HG03175 (cell line): ENCODE measurements around the gene MARF1.
"Not testable (repeated sequence)": the region's sequence is repeated elsewhere in the genome, so short reads cannot be mapped to it uniquely, and the experiment has no call there.

Source experiments
- ATAC-seq: cut with Tn5 transposase; IDR thresholded peaks from one replicate; pipeline ENCODE4 v1.9.1; 2021; ENCODE audit warnings: mild to moderate bottlenecking, moderate library complexity; ENCODE audit not compliant: unreplicated experiment

The MARF1 gene

DNA sequence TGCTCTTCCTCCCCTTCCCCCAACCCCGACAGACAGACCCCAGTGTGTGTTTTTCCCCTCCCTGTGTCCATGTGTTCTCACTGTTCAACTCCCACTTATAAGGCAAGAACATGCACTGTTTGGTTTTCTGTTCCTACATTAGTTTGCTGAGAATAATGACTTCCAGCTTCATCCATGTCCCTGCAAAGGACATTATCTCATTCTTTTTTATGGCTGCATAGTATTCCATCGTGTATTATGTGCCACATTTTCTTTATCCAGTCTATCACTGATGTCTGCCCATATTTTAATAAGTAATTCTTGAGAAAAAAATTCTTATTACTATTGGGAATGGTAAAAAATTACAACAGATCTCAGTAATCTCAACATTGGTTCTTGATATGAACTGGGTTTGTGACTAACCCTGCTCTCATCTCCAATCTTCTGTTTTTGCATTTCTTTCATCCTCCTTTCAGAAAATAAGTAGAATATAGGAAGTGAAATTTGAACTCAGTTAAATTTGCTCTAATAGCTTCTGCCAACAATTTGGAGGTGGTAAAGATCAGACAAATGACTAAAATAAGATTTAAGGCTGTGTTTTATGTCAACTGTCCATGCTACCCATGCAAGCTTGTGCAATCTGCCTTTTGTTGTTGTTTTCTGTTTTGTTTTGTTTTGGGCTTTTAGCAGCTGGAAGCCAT is 11.1 kb downstream of the MARF1 start:
- ATAC-seq, result no peak

DNA sequence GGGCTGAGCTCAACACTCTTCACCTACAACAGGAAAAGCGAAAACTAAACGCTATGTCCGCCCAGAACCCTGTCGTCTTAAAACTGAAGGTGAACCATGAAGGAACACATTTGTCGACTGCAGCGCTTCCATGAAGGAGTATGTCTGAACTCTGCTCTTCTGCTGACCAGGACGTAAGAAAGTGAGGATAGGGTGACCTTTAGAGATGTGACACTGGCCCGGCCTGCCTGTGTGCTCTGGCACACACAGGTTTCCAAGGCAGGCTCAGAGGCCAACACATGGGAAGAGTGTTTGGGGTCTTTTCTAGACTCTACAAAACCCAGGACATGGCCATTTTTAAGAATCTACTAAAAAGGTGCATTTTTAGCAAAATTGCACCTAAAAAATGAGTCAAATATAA is 21.1 kb downstream of the MARF1 start:
- no peak for ATAC-seq

DNA sequence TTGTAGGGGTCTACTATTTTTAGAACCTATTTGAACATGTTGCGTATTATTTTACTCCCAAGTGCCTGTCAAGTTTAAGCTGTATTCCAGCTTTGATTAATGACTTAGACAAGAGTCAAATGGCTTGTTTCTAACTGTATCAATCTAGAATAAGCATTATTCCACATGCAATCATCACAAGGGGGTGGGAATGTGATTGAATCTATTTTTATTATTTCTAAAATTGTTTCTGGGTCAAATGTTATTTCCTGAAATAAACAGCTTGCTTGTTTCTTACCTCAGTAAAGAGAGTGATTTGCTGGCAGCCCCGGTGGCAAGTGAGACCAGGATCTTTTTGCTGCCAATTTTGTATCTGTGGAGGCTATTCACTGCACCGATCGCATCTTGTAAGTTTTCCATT is 21.5 kb downstream of the MARF1 start:
- ATAC-seq, result no peak

DNA sequence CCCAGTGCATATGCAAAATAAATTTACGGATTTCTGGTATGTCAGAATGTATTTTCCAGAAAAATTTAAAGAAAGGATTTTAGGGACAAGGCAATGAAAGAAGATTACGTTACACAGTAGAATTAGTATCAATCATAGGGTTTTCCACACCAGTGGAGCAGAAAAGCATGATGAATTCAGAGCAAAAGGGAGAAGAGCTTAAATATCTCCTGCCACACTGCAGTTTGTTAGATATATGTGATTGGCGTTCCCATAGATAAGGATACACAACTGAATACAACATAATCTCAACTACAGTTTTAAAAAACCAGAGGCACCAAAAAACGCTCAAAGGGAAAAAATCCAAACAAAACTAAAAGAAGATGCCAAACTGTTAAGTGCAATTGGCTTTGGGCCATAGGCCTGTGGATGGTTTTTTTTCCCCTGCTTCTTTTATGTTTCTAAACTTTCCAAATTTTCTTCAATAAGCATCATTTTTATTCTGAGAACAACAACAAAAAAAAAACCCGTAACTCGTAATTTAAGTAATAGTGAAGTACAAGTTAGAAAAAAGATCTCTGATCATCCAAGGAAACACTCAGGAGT is 22.3 kb downstream of the MARF1 start:
- ATAC-seq, result no peak

DNA sequence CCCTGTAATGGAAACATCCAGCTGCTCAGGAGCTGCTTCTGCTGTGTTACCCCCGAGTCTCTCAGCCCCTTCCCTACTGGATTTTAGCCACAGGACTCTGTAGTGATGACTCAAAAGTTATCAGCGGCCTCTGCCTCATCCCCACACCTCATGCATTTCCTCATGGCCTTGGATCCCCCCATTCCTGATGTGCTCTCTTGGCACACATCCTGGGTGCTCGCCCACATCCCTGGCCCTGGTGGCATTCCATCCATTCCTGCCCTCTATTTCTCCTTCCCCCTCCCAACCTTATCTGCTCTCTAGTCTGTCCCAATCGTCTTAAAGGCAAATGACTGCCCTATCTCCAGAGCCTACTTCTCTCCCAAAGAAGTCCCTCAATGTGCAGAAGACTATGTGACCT is 24.6 kb downstream of the MARF1 start:
- no peak for ATAC-seq

DNA sequence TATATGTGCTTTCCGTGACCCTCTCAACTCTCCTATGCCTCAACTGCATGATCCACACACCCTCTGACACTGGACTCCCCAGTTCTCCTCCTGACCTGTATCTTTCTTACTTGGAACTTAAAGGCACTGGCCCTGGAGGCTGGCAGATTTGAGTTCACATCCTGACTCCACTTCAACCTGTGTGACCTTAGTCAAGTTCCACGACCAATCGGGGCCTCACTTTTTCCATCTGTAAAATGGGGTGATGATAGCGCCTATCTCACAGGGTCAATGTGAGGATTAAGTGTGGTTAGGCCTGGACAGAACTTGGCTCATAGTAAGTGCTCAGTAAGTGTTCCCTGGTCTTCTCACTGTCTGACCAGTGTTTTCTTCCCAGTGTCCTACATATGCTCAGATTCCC is 25.1 kb downstream of the MARF1 start:
- ATAC-seq, result no peak

DNA sequence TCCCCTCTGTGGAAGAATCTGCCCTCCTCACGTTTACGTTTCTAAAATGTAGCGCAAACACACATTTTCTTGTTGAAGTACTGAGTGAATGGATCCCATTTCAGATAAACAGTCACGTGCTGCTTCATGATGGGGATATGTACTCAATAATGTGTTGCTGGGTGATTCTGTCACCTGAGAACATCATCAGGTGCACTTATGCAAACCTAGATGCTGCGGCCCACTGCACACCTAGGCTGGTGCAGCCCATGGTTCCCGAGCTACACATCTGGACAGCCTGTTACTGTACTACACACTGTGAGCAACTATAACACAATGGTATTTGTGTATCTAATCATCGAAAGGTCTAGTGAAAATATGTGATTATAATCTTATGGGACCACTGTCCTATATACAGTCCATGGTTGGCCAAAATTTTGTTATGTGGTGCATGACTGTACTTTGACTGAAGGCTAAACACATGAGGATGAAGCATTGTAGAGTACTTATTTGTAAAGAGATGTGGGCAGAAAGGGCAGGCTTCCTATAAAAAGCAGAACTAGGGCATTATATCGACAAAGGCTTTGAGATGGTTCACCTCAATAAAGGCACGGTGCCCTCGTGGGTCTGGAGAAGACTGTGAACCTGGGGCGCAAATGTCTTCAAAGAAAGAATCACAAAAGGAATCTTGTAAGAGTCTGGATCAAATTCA is 26.3 kb downstream of the MARF1 start:
- no peak for ATAC-seq

DNA sequence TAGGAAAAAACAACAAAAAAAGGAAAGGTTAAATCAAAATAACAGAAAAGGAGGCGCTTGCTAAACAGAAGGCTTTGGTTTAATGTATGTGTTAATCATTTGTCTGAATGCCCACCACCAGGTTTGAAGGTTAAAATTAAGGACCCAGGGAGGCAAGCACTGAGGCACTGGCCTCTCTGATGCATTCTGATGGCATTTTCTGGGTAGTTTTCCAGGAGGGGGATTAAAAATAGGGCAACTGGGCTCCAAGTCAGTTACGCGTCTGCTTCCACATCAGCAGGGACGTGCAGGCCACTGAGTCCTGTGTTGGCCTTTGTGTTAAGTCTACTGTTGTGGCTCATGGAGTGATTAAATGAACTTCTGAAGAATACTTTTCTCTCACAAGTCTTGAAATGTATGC is 26.9 kb downstream of the MARF1 start:
- ATAC-seq, result no peak

DNA sequence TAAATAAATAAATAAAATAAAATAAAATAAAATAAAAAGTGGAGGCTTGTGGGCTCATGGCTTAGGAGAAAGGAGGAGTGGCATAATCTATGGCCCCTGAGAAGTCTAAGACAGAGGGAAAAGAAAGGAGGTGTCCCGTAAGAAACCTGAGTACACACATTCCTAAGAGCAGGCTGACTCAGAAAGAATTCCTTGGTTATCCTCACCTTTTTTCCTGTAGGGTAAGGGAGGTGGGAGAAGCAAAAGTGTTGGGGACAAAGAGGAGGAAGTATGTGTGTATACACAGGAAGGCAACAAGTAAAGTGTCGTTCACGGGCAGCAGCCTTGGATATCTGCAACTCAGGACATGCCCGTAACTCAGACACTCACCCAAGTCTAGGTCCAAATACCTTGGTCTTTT is 29.3 kb downstream of the MARF1 start:
- ATAC-seq, result no peak

DNA sequence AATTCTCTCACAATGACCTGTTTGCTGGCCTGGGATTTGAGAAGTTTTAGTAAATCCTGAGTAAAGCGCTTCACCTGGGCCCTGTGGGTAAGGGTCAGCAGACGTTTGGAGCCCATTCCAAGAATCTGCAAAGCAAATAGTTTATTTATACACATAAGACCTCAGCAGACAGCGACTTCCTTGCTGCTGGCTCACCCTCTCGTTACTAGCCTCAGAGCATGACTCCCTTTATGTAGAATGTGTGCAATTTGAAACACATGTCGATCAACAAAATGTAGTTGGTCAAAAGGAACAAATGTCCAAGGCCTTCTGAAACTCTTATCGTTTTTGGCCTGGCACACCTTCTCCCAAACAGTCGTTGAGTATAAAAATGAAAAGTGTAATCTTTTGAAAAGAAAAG is 31.3 kb downstream of the MARF1 start:
- ATAC-seq, result no peak

DNA sequence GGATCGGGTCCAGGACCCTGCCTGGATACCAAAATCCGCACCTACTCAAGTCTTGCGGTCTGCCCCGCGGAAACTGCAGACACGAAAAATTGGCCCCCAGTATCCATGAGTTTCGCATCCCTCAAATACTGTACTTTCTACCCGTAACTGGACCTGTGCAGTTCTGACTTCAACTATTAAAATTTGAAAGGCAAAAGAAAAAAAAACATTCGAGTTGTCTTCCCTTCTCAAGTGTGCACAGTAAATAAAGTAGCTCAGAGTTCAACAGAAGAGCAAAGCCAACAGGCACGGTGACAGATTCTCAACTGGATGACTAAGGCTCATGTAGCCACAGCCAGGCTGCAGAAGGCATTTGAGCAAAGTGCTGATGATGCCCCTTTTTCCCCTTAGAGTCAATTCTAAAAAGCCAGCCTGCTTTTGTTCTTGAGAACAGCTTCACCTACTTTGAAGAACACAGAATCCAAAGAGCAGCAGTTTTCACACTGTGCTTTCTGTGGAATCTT is 32.5 kb downstream of the MARF1 start:
- no peak for ATAC-seq

DNA sequence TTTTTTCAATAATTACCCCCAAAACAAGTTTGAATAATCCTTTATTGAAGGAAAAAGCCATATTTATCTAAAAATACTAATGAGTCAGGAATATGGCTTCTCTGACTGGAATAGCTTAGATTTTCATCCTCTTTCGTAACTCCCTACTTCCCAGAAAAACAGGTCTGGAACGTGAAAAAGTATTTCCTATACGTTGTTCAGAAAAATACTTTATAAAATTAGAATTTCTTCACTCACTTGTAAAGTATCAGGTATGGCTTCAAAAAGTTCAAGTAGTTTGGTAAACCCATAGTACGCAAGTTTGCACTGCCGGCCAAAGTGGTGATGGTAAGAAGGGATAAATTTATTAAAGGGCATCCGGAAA is 33.7 kb downstream of the MARF1 start:
- ATAC-seq, result no peak

DNA sequence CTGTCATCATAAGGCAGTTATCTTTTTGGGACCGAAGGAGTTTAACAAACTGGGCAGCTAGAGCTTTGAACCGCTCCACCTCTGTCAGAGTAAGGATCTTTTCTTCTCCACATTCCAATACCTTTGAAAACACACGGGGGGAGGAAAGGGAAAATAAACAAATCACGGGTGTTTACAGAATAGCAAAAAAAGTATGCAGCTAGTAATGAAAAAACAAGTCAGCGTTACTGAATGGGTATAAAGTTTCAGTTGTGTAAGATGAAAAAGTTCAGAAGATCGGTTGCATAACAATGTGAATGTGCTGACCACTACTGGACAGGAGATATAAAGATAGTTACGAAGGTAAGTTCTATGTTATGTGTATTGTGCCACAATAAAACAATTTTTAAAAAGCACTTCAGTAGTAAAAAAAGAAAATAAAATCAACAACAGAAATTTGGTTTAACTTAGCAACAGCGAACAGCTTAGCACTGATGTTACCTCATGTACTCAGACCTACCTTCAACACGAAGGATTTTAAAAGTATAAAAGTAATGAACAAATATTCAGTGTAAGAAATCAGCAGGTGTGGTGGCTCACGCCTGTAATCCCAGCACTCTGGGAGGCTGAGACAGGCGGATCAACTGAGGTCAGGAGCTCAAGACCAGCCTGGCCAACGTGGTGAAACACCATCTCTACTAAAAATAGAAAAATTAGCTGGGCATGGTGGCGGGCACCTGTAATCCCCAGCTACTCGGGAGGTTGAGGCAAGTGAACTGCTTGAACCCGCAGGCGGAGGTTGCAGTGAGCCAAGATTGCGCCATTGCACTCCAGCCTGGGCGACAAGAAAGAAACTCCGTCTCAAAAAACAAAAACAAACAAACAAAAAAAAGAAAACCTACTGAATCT is 34.3 kb downstream of the MARF1 start:
- no peak for ATAC-seq

DNA sequence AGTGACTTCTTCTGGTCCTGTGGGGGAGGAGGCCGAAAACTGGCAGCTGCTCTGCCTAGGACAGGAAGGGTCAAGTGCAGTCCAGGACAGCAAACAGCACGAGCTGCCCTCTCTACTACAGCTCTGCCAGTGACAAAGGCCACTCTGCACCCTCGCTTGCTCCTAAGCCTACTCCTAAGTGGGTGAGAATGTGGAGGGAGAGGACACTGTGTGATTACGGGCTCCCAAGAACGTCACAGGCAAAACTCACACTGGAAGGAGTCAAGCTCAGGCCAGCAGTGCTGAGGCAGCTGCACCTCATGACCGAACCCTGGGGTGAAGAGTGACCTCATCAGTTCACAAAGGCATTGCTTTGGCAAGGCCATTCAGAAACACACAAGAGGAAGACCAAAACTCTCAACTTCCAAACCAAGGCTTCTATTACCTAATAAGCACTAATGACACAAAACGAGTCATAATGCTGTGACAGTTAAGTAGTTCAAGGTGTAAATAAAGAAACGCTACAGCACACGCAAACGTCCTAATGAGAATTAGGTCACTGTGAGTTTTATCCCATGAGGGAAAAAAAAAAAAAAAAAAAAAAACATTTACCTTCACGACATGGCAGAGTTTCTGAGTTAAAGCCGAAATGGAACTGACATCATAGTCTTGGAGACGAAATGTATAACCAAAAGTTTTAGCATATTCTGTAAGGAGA is 35.1 kb downstream of the MARF1 start:
- no peak for ATAC-seq

DNA sequence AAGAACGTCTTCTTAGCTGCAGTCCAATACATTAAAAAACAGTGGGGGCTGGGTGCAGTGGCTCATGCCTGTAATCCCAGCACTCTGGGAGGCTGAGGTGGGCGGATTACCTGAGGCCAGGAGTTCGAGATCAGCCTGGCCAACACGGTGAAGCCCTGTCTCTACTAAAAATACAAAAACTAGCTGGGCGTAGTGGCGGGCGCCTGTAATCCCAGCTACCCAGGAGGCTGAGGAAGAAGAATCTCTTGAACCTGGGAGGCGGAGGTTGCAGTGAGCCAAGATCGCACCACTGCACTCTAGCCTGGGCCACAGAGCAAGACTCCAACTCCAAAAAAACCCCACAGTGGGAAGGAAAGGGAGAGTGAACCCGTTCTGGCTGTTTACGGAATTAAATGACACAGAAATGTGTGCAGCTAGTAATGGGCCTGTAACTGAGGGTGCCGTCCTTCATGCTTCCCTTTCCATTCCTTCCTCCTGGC is 35.7 kb downstream of the MARF1 start:
- not testable (repeated sequence) for ATAC-seq

DNA sequence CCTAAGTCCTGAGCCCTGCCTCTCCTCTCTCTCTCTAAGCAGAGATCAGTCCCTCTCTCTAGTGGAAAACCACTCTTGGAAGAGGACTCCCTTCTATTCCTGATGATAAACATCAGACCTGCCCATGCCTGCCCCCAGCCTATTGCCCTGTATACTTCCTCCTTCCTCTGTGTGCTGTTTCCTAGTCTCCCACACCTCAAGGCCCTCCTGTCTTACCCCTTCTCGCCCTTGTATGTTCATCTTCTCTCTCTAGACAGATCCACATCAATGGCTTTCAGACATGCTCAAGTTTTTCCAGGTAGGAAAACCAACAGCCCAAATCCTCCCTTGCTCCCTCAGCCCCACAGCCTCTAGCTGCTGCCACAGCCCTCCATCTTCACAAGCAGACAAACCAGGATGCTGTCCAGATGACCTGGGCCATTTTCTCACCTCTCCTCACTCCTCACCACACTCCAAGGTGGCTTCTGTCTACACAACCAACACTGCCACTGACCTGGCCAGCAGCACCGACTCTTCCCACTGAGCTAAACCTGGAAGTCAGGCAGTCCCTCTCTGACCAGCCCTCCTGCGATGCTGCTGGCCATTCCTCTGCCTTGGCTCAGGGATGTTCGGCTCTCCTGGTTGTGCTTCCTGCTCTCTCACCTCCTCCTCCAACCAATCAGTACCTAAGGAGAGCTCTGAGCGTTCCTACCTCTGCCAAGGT is 36.3 kb downstream of the MARF1 start:
- ATAC-seq, result no peak

DNA sequence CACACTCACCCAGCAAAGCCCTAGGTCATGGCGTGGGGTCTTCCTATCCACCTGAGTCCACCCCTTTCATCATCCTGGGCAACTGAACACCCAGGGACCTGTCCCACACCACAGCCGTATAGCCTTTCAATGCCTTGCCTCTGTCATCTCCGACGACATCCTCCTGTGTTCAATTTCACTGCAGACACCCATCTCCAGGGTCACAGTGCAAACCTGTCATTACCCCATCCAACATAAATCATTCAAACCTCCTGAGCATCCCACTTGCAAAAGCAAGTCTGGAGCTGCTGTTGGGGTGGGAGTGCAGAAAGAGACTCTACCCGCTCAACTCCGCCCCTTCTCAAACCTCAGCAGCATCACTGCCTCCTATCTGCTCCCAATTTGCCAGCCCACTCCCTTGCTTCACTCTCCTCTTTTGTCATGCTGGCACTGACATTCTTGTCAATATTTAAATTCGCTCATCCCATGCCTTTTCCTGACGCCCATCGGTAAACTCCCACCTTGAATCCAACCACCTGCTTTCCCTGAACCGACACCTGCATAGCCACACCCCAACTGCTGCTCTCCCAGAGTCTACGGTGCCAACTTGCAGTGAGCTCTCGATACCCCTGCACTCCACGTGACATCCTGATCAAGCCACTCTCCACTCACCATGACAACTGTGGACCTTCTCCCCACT is 37.0 kb downstream of the MARF1 start:
- no peak for ATAC-seq

DNA sequence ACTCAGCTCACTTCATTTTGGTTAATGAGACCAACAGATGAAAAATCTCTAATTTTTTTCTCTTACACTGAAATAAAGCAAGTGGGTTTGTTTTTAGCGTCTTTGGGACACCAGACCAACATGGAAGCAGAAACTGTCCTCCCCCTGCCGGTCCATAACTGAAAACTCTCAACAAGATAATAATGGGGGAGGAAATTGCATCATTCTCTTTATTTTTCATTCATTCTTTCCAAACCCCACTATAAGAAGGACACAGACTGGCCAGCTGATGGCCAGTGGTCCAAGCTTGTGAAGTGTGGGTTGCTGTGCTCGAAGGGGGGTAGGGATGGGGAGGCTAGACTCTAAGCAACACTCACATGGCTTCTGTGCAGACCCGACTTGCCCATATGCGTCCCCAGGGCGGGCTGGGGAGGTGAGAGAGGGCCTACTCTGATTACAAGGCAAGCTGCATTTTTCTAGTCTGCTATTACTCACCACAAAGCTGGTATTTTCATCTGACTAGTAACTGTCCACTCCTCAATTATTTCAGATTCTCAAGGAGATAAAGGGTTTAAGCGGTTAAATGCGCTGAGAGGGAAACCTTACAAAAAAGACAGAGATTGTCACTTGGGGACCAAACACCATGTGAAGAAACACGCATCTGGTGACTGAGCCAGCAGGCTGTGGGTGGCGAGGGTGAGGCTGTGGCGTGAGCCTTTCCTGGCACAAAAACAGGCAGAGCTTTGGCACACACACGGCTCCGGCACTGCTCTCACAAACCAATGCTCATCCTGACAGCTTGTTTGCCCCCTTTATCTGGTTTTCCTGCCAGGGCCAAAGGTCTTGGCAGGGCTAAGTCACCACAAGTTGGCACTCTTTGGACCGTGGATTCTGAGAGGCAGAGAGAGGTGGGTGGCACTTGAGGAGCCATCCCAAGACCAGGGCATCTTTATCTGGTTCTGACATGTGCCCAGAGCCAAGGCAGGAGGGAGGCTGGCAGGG is 38.2 kb downstream of the MARF1 start:
- no peak for ATAC-seq
